ACHN (cell line): ENCODE results near the gene IPO4.
A peak's percentile ranks its signal among the peaks of the same experiment; 100 is the strongest.

Source experiments
- DNase-seq: peaks from one replicate; pipeline ENCODE4 v3.0.0-alpha.2; 2015
- in situ Hi-C: cut with HindIII; loops from 2 replicates; pipeline ENCODE4 v1.10.0; 2017; ENCODE audit warnings: low sequenced_read_pairs, low pct_ligation_motif_present, low pct_unique_long_range_greater_than_20kb

Gene IPO4

DNA sequence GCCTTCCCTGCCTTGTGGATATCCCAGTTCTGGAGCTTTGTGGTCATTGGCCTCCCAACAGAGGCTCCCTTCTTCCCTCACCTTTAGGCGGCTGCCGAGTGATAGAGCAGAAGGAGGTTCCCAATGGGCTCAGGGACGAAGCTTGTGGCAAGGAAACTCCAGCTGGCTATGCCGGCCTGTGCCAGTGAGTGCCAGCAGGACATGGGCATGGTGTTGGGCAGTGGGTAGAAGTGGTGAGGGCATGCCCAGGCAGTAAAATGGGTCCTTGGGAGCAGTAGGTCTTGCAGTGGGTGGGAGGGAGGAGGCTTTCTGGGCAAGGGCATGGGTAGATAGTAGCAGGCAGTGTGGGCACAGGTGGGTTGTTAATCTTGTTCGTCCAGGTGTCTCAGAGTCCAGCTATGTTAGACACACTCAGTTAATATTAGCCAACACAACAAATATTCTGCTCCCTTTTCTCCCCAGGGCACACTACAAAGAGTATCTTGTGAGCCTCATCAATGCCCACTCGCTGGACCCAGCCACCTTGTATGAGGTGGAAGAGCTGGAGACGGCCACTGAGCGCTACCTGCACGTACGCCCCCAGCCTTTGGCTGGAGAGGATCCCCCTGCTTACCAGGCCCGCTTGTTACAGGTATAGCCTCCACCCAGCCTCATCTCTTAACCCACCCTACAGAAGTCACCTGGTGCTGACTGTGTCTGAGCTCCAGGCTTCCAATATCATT, 28.7 kb downstream of the IPO4 start:
- DNase-seq = no peak
- in situ Hi-C loops = no loop called here

GRCh38 chr14:24157331-24157730, 31.3 kb downstream of the IPO4 start:
- in situ Hi-C loops = no loop called here
- DNase-seq = no peak

GRCh38 chr14:24156840-24157239, 31.8 kb downstream of the IPO4 start:
- no peak for DNase-seq

DNA sequence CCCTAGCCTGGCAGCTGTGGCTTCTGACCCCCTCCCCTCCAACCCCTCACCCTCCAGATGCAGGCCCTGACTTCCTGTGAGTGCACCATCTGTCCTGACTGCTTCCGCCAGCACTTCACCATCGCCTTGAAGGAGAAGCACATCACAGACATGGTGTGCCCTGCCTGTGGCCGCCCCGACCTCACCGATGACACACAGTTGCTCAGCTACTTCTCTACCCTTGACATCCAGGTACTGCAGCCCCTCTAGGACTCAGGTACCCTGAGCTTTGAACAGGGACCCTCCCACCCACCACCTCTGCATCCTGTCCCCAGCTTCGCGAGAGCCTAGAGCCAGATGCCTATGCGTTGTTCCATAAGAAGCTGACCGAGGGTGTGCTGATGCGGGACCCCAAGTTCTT, 33.5 kb downstream of the IPO4 start:
- in situ Hi-C loops = no loop called here
- DNase-seq = no peak

More at GRCh38 chr14:24156840-24157239, 31.8 kb downstream of the IPO4 start:
- in situ Hi-C loops = no loop called here

DNA sequence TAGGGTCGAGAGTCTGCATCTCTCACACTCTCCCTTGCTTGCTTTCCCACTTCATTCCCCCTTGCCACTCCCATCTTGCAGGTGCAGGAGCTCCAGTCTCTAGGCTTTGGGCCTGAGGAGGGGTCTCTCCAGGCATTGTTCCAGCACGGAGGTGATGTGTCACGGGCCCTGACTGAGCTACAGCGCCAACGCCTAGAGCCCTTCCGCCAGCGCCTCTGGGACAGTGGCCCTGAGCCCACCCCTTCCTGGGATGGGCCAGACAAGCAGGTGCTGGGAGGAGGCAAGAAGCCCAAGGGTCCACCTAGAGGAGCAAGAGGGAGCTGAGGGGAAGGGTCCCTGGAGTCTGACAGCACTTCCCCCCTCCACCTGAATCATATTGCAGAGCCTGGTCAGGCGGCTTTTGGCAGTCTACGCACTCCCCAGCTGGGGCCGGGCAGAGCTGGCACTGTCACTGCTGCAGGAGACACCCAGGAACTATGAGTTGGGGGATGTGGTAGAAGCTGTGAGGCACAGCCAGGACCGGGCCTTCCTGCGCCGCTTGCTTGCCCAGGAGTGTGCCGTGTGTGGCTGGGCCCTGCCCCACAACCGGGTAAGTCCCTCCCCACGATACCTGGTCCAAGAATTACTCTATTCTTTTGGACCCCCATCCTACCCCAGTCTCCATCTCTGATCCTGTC, 37.1 kb downstream of the IPO4 start:
- no peak for DNase-seq
- in situ Hi-C loops = no loop called here

DNA sequence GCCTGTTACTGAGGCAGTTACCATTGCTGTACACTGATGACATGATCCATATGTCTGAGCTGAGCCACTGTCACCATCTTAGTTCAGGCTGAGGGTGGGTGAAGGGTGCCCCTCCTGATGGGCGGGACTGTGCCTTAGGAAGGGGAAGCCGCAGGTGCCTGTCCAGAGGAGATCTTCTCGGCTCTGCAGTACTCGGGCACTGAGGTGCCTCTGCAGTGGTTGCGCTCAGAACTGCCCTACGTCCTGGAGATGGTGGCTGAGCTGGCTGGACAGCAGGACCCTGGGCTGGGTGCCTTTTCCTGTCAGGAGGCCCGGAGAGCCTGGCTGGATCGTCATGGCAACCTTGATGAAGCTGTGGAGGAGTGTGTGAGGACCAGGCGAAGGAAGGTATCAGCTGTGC, 37.6 kb downstream of the IPO4 start:
- no peak for DNase-seq

GRCh38 chr14:24150567-24150966, 38.0 kb downstream of the IPO4 start:
- no peak for DNase-seq
- in situ Hi-C loops = no loop called here

More for the DNA sequence above, 37.6 kb downstream of the IPO4 start:
- in situ Hi-C loops = no loop called here

DNA sequence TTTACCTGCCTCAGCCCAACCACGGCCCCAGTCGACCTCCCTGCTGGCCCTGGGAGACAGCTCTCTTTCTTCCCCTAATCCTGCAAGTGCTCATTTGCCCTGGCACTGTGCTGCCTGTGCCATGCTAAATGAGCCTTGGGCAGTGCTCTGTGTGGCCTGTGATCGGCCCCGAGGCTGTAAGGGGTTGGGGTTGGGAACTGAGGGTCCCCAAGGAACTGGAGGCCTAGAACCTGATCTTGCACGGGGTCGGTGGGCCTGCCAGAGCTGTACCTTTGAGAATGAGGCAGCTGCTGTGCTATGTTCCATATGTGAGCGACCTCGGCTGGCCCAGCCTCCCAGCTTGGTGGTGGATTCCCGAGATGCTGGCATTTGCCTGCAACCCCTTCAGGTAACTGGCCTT, 38.6 kb downstream of the IPO4 start:
- in situ Hi-C loops = no loop called here
- DNase-seq = no peak

DNA sequence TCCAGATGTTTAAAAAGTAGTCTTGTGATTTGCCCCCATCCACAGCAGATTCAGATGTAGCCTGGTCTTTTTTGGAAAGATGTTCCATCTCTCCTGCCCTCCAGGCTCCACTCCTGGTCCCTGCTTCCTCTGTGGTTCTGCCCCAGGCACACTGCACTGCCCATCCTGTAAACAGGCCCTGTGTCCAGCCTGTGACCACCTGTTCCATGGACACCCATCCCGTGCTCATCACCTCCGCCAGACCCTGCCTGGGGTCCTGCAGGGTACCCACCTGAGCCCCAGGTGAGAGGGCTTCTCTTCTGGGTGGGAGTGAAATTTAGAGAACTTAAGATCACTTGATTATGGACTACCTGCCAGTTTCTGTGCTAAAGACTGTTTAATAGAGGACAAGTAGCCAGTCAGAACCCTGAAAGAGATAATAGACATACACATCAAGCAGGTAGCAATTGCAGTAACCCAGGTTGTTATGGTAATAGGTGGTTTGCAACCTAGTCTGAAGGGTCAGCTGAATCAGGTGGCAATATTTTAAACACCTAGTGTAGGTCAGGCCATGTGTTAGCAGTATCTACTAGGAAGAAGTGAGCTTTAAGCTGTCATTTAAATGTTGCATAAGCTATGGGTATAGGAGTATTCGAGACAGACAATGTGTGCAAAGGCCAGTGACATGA, 39.2 kb downstream of the IPO4 start:
- DNase-seq = no peak
- in situ Hi-C loops = no loop called here

DNA sequence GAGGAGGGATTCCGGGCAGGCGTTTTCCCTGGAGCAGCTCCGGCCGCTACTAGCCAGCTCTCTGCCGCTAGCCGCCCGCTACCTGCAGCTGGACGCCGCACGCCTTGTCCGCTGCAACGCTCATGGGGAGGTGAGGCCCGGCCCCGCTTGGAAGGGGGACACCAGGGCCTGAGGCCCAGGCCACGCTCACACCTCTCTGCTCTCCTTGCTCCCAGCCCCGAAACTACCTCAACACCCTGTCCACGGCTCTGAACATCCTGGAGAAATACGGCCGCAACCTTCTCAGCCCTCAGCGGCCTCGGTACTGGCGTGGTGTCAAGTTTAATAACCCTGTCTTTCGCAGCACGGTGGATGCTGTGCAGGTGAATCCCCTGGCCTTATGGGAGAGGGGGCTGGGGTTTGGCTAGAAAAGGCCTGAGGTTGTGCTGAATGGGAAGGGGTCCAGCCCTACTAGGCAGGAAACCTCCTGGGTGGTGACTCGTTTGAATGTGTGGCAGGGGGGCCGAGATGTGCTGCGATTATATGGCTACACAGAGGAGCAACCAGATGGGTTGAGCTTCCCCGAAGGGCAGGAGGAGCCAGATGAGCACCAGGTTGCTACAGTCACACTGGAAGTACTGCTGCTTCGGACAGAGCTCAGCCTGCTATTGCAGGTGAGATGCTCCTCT, 40.7 kb downstream of the IPO4 start:
- in situ Hi-C loops = no loop called here
- DNase-seq = no peak

DNA sequence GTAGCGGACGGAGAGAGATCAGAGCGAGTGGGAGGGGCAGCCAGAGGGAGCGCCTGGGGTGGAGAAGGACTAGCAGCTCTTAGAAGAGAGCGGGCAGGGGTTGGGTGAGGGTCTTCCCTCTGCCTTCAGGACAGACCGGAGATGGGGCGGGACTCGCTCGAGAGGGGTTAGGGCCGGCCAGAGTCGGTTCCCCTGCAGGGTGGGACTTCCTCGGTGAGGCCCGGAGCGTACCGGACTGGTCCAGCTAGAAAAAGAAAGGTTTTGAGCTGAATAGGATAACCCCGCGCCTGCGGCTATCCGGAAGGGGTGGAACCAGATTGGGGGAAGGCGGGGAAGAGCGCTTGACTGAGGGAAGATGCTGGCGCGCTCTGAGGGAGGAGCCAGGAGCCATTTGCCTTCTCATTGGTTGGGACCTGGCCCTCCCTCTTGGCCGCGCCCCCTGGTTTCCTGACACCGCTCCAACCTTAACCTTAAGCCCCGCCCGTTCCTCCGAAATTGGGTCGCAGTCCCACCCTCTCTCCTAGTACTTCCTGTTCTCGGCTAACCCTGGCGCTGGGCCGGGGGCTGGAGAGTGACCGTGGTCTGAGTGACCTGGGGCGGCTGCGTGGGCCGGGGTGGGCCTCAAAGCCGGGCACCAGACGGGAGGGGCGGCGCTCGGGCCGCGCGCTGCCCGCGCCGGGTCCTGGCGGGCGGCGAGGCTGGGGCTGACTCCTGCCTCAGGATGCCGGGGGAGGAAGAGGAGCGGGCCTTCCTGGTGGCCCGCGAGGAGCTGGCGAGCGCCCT, 41.4 kb downstream of the IPO4 start, which contains the start of gene RNF31:
RNF31 (plus strand) TSS at position 521 of the 783 bp plus-strand sequence; CDS start at position 722, 201 bp downstream.
- DNase-seq = peak; percentile 96
- in situ Hi-C loops = no loop called here

- in situ Hi-C loops = no loop called here
- peak; percentile 96 for DNase-seq
Observed at GRCh38 chr14:24146453-24146977, 42.1 kb downstream of the IPO4 start, which contains the start of gene PSME2. Gene PSME2, minus strand, starts transcription at chr14:24146610. Its CDS starts 29 bp downstream, at chr14:24146581.

DNA sequence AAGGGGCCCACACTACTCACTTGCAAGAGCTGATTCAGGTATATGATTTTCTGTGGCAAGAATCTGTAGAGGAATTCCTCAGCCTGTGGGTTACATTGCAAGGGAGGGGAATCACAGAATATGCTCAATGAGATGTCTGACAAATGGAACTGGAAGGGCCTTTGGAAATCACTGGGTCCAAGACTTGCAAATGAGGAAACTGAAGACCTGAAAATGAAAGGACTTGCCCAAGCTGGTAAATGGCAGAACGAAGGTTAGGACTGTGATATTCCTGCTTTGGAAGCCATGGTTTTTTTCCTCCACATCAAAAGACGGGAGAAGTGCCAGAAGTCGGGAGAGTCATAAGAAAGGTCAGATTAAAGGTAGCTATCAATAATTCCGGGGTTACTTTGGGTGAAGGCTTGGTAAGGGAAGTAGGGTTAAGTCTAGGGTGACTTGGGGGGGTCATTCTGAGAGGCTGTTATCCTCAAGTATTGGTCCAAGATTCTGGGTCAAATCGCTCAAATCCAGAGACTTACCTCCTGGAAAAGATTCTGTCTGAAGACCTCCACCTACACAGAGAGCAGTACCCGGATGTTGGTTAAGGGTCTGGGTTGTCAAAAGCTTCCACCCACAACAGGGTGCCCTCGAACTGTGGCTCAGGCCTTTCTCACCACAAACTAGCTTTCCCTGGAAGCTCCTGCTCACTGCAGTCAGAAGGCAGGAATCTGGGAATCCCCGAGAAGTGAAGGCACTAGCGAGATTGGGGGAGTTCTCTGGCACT, 42.7 kb downstream of the IPO4 start:
- peak; percentile 13 for DNase-seq
- in situ Hi-C loops = no loop called here

GRCh38 chr14:24145219-24145618, 43.4 kb downstream of the IPO4 start:
- in situ Hi-C loops = no loop called here

DNA sequence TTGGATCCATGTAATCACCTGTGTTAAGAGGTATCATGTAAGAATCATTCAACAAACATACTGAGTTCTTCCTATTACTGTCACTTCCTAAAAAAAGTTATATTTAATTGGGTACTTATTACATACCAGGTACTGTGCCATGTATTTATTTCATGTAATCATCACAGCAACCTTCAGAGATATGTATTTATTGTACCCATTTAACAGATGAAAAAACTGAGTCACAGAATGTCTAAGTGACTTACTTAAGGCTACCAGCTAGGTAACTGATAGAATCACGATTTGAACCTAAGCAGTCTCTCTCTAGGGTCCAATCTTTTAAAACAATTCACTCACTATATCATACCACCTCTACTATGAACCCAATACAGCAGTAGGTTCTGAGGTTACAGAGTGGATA, 44.2 kb downstream of the IPO4 start:
- in situ Hi-C loops = no loop called here
- no peak for DNase-seq

More at GRCh38 chr14:24145219-24145618, 43.4 kb downstream of the IPO4 start:
- no peak for DNase-seq

GRCh38 chr14:24143511-24143910, 45.1 kb downstream of the IPO4 start:
- DNase-seq = no peak
- in situ Hi-C loops = no loop called here

GRCh38 chr14:24141097-24141880, 47.3 kb downstream of the IPO4 start, which contains the start of gene EMC9:
Gene EMC9, minus strand, starts transcription at chr14:24141591. Its CDS starts 287 bp downstream, at chr14:24141304.
- peak; percentile 98 for DNase-seq
- in situ Hi-C loops = no loop called here
